ENCODE measurements around the gene GALNT15.

Gene GALNT15

DNA sequence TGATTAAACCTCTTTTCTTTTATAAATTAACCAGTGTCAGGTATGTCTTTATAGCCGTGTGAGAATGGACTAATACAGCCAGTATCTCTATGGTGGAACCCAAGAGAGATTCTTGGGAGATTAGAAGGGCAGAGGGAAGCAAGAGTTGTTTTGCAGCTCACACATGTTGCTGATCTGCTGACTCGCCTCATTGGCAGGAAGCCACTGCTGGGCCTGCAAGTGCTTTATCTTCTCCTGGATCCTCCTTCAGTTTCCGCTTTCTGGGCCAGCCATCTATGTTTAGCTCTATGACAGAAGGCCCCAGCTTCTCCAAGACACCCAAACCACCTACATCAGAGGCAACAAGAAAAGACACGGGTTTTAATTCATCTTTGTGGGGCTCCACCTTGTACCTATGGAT is 23.4 kb upstream of the GALNT15 start:
- DNase-seq (ENCODE audit: low read depth): no peak

DNA sequence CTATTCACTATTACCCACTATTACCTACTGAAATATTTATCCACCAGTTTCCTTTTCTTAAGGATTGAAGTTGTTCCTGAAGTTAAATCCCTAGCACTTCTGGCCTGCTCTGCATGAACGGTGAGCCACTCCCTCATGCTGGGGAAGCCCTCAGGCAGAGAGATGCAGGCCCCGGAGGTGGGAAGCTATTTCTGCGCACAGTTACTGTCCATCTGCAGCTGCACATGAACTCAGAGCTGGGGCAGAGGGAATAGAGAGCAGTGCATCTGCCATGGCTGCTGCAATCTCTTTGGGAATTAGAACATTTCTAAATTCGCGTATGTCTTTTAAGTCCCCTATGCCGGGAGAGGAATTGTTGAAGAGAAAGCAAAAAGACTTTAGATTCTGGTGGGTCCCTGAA is 6.3 kb upstream of the GALNT15 start:
- no peak for DNase-seq (ENCODE audit: low read depth)

- DNase-seq (ENCODE audit: low read depth): no peak
Measured at GRCh38 chr3:16171009-16171408, 3.5 kb upstream of the GALNT15 start.

- no peak for DNase-seq (ENCODE audit: low read depth)
Measured at GRCh38 chr3:16171825-16172224, 2.7 kb upstream of the GALNT15 start.

- no peak for DNase-seq (ENCODE audit: low read depth)
Measured at GRCh38 chr3:16173283-16174025, 1.0 kb upstream of the GALNT15 start.

- DNase-seq (ENCODE audit: low read depth): no peak
Measured at GRCh38 chr3:16174026-16174355, 489 bp upstream of the GALNT15 start.

GRCh38 chr3:16174976-16175901 is 759 bp downstream of the GALNT15 start:
- no peak for DNase-seq (ENCODE audit: low read depth)

DNA sequence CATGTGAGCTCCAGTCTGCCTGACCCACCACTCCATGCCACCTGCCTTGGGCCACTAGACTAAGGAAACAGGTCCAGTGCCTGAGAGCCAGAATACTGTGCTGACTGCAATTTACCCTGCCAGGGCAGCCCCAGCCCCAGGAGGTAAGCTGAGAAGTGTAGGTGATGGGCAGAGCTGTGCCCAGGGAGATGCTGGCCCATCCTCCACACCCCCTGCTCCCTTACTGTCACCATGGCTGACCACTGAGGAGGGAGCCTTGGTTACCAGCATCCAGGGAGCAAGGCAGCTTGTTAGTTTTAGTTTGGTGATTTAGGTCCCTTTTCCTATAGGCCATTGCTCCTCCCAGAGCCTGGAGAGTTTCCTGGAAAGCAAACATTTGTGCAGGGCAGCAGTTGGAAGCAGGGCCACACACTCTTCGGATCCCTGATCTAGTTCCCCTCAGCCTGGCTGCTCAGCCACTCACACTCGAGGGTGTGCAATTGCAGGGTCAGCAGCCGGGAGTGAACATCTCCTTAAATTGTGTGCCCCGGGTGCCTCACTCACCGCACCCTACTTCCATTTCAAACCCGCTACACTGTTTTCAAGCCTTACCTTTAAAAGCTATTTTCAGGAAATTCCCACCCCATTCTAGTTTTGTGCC is 2.0 kb downstream of the GALNT15 start:
- no peak for DNase-seq (ENCODE audit: low read depth)

DNA sequence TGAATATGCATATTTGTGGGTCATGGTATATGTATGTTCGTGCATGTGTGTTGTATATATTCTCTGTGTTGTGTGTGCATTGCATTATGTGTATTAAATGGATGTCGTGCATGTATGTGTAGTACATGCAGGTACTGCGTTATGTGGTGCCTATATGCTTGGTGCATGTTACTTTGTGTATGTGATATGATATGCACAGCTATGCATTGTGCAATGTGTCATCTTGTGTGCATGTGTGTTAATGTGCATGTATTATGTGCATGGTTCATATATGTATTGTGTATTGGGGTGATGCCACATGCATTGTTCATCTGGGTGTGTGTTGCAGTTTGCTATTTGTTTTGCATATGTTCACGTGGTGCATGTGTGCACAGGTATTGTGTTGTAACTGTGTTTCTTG is 2.9 kb downstream of the GALNT15 start:
- DNase-seq (ENCODE audit: low read depth): no peak

GRCh38 chr3:16177962-16178627 is 3.6 kb downstream of the GALNT15 start:
- DNase-seq (ENCODE audit: low read depth): peak; percentile 50

GRCh38 chr3:16178628-16178988 is 4.1 kb downstream of the GALNT15 start:
- no peak for DNase-seq (ENCODE audit: low read depth)

DNA sequence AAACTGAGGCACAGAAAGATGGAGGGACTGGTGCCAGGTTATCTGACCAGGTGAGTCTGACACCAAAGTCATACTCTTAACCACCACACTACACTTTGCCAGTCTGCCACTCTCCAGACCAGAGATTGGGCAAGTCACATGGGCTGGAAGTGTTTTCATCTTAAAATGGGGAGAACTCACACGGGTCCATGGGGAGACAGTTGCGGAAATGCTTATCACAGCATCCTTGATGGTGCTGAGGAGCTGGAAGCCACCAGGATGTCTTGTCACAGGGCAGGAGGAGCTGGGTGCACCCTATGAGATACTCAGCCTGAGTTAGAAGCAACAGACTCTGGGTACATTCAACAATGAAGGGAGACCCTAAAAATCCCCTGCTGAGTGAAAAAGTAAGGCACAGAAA is 4.8 kb downstream of the GALNT15 start:
- no peak for DNase-seq (ENCODE audit: low read depth)

GRCh38 chr3:16179771-16180736 is 5.6 kb downstream of the GALNT15 start:
- DNase-seq (ENCODE audit: low read depth): no peak

GRCh38 chr3:16180737-16181134 is 6.3 kb downstream of the GALNT15 start:
- DNase-seq (ENCODE audit: low read depth): no peak

GRCh38 chr3:16181361-16181760 is 6.9 kb downstream of the GALNT15 start:
- no peak for DNase-seq (ENCODE audit: low read depth)

- DNase-seq (ENCODE audit: low read depth): no peak
Measured at GRCh38 chr3:16182183-16182582, 7.7 kb downstream of the GALNT15 start.

DNA sequence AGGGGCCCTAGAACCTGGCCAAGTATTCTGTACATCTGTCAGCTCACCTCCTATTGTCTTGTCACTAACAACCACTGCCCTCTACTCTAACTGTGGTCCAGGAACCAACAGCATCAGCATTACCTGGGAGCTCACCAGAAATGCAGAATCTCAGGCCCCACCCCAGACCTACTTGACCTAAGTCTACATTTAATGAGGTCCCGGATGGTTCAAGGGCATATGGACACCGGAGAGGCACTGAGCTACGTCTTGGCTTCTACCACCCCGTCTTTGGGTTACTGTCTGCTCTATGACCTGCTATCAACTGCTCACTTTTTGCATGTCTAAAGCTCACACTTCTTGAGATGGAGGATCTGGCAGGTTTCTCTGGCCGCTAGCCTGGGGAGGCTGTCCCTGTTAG is 8.1 kb downstream of the GALNT15 start:
- DNase-seq (ENCODE audit: low read depth): no peak

- DNase-seq (ENCODE audit: low read depth): no peak
Measured at GRCh38 chr3:16183082-16183481, 8.6 kb downstream of the GALNT15 start.

GRCh38 chr3:16183601-16184270 is 9.3 kb downstream of the GALNT15 start:
- DNase-seq (ENCODE audit: low read depth): no peak

DNA sequence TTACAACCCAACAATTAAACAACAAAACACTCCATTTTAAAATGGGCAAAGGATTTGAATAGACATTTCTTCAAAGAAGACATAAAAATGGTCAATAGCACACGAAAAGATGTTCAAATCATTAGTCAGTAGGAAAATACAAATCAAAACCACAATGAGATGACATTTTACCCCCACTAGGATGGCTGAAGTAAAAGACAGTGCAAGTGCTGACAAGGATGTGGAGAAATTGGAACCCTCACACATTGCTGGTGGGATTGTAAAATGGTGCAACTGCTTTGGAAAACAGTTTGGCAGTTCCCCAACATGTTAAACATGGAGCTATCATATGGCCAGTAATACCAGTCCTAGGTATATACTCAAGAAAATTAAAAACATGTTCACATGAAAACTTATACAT is 11.6 kb downstream of the GALNT15 start:
- DNase-seq (ENCODE audit: low read depth): no peak

DNA sequence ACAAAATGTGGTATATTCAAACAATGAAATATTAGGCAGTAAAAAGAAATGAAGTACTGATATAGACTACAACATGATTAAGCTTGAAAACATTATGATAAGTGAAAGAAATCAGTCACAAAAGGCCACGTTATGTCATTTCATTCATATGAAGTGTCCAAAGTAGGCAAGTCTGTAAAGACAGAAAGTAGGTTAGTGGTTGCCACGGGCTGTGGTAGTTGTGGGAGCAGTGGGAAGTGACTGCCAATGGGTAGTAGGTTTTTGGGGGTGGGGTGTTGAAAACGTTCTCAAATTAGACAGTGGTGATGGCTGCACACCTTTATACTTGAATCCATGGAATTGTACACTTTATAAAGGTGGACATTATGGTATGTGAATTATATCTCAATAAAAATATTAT is 12.1 kb downstream of the GALNT15 start:
- DNase-seq (ENCODE audit: low read depth): no peak

Measured in stimulated activated CD8-positive, alpha-beta memory T cell treated with anti-CD3 and anti-CD28 coated beads, Interleukin-7, amount 100 ng/mL, for 24 hours (primary cell).